ENCODE results near the gene RPP25L.
A peak's percentile ranks its signal among the peaks of the same experiment; 100 is the strongest.

The RPP25L gene

GRCh38 chr9:34601937-34602573, 9.8 kb downstream of the RPP25L start:
- Histone ChIP-seq H3K4me3 (ENCODE audit: low read depth, low read length) (no peak overlapping the region), H3K4me1 (ENCODE audit: control insufficient read depth, insufficient read depth, low read length) (no peaks in the 10 kb centered on the region), H3K27me3 (ENCODE audit: control insufficient read depth, insufficient read depth, low read length) (peaks cover 7% of the 10 kb centered on the region), H3K9ac (ENCODE audit: low read depth, low read length) (no peak overlapping the region), H3K9me3 (ENCODE audit: control insufficient read depth, insufficient read depth, low read length) (no peaks in the 10 kb centered on the region), H3K36me3 (ENCODE audit: control insufficient read depth, insufficient read depth, low read length) (no peaks in the 10 kb centered on the region)

- Histone ChIP-seq H3K9me3 (ENCODE audit: control insufficient read depth, insufficient read depth, low read length) (no peaks in the 10 kb centered on the region), H3K27me3 (ENCODE audit: control insufficient read depth, insufficient read depth, low read length) (peaks cover 6% of the 10 kb centered on the region), H3K36me3 (ENCODE audit: control insufficient read depth, insufficient read depth, low read length) (no peaks in the 10 kb centered on the region), H3K4me1 (ENCODE audit: control insufficient read depth, insufficient read depth, low read length) (no peaks in the 10 kb centered on the region), H3K9ac (ENCODE audit: low read depth, low read length) (no peak overlapping the region), H3K4me3 (ENCODE audit: low read depth, low read length) (no peak overlapping the region)
These were observed 11.0 kb downstream of the RPP25L start for GRCh38 chr9:34600908-34601307.

GRCh38 chr9:34599546-34599945, 12.4 kb downstream of the RPP25L start:
- no peaks in the 10 kb centered on the region for H3K36me3 ChIP-seq (ENCODE audit: control insufficient read depth, insufficient read depth, low read length)
- peaks cover 6% of the 10 kb centered on the region for H3K27me3 ChIP-seq (ENCODE audit: control insufficient read depth, insufficient read depth, low read length)
- no peaks in the 10 kb centered on the region for H3K9me3 ChIP-seq (ENCODE audit: control insufficient read depth, insufficient read depth, low read length)
- no peaks in the 10 kb centered on the region for H3K4me1 ChIP-seq (ENCODE audit: control insufficient read depth, insufficient read depth, low read length)
- no peak overlapping the region for H3K4me3 ChIP-seq (ENCODE audit: low read depth, low read length)
- H3K9ac ChIP-seq (ENCODE audit: low read depth, low read length) = no peak overlapping the region

GRCh38 chr9:34594177-34594576, 17.7 kb downstream of the RPP25L start:
- Histone ChIP-seq H3K9ac (ENCODE audit: low read depth, low read length) (no peak overlapping the region), H3K36me3 (ENCODE audit: control insufficient read depth, insufficient read depth, low read length) (no peaks in the 10 kb centered on the region), H3K4me1 (ENCODE audit: control insufficient read depth, insufficient read depth, low read length) (peaks cover 9% of the 10 kb centered on the region), H3K9me3 (ENCODE audit: control insufficient read depth, insufficient read depth, low read length) (no peaks in the 10 kb centered on the region), H3K27me3 (ENCODE audit: control insufficient read depth, insufficient read depth, low read length) (peaks cover 47% of the 10 kb centered on the region), H3K4me3 (ENCODE audit: low read depth, low read length) (no peak overlapping the region)

GRCh38 chr9:34592895-34593601, 18.8 kb downstream of the RPP25L start:
- no peak overlapping the region for H3K9ac ChIP-seq (ENCODE audit: low read depth, low read length)
- no peaks in the 10 kb centered on the region for H3K9me3 ChIP-seq (ENCODE audit: control insufficient read depth, insufficient read depth, low read length)
- H3K36me3 ChIP-seq (ENCODE audit: control insufficient read depth, insufficient read depth, low read length) = no peaks in the 10 kb centered on the region
- H3K4me3 ChIP-seq (ENCODE audit: low read depth, low read length) = peak overlapping the region; percentile 39
- H3K27me3 ChIP-seq (ENCODE audit: control insufficient read depth, insufficient read depth, low read length) = peaks cover 59% of the 10 kb centered on the region
- peaks cover 14% of the 10 kb centered on the region for H3K4me1 ChIP-seq (ENCODE audit: control insufficient read depth, insufficient read depth, low read length)

- peak overlapping the region; percentile 39 for H3K4me3 ChIP-seq (ENCODE audit: low read depth, low read length)
- no peaks in the 10 kb centered on the region for H3K9me3 ChIP-seq (ENCODE audit: control insufficient read depth, insufficient read depth, low read length)
- H3K27me3 ChIP-seq (ENCODE audit: control insufficient read depth, insufficient read depth, low read length) = peaks cover 67% of the 10 kb centered on the region
- no peaks in the 10 kb centered on the region for H3K36me3 ChIP-seq (ENCODE audit: control insufficient read depth, insufficient read depth, low read length)
- H3K4me1 ChIP-seq (ENCODE audit: control insufficient read depth, insufficient read depth, low read length) = peaks cover 14% of the 10 kb centered on the region
- H3K9ac ChIP-seq (ENCODE audit: low read depth, low read length) = no peak overlapping the region
These were observed 19.7 kb downstream of the RPP25L start for GRCh38 chr9:34591917-34592866.

- no peak overlapping the region for H3K9ac ChIP-seq (ENCODE audit: low read depth, low read length)
- no peaks in the 10 kb centered on the region for H3K9me3 ChIP-seq (ENCODE audit: control insufficient read depth, insufficient read depth, low read length)
- no peaks in the 10 kb centered on the region for H3K36me3 ChIP-seq (ENCODE audit: control insufficient read depth, insufficient read depth, low read length)
- H3K4me1 ChIP-seq (ENCODE audit: control insufficient read depth, insufficient read depth, low read length) = peaks cover 18% of the 10 kb centered on the region
- peaks cover 75% of the 10 kb centered on the region for H3K27me3 ChIP-seq (ENCODE audit: control insufficient read depth, insufficient read depth, low read length)
- H3K4me3 ChIP-seq (ENCODE audit: low read depth, low read length) = peak overlapping the region; percentile 58
These were observed 20.5 kb downstream of the RPP25L start for GRCh38 chr9:34591248-34591916.

- Histone ChIP-seq H3K4me1 (ENCODE audit: control insufficient read depth, insufficient read depth, low read length) (peaks cover 25% of the 10 kb centered on the region), H3K4me3 (ENCODE audit: low read depth, low read length) (peak overlapping the region; percentile 58), H3K9me3 (ENCODE audit: control insufficient read depth, insufficient read depth, low read length) (no peaks in the 10 kb centered on the region), H3K27me3 (ENCODE audit: control insufficient read depth, insufficient read depth, low read length) (peaks cover 80% of the 10 kb centered on the region), H3K36me3 (ENCODE audit: control insufficient read depth, insufficient read depth, low read length) (no peaks in the 10 kb centered on the region), H3K9ac (ENCODE audit: low read depth, low read length) (peak overlapping the region; percentile 37)
These were observed 21.3 kb downstream of the RPP25L start for GRCh38 chr9:34590381-34591247.

- Histone ChIP-seq H3K9ac (ENCODE audit: low read depth, low read length) (peak within 1 kb of the TSS; percentile 37), H3K4me1 (ENCODE audit: control insufficient read depth, insufficient read depth, low read length) (peaks cover 33% of the 10 kb centered on the region), H3K27me3 (ENCODE audit: control insufficient read depth, insufficient read depth, low read length) (peaks cover 87% of the 10 kb centered on the region), H3K36me3 (ENCODE audit: control insufficient read depth, insufficient read depth, low read length) (no peaks in the 10 kb centered on the region), H3K4me3 (ENCODE audit: low read depth, low read length) (peak within 1 kb of the TSS; percentile 61), H3K9me3 (ENCODE audit: control insufficient read depth, insufficient read depth, low read length) (no peaks in the 10 kb centered on the region)
These were observed 22.1 kb downstream of the RPP25L start, which contains the start of gene CNTFR for GRCh38 chr9:34589636-34590380. CNTFR (minus strand) TSS chr9:34589724; CDS start chr9:34568981, 20,743 bp downstream.

All from iPS-15b (cell line).